ENCODE measurements around the gene ANK3. TPM values are rescaled to one million over a fixed set of nuclear protein-coding genes. Genes with fewer than 3 reads are reported as not detected.

Gene ANK3
- total and polyA plus RNA-seq, 4 donors = 101 to 318 (median 146) TPM

DNA sequence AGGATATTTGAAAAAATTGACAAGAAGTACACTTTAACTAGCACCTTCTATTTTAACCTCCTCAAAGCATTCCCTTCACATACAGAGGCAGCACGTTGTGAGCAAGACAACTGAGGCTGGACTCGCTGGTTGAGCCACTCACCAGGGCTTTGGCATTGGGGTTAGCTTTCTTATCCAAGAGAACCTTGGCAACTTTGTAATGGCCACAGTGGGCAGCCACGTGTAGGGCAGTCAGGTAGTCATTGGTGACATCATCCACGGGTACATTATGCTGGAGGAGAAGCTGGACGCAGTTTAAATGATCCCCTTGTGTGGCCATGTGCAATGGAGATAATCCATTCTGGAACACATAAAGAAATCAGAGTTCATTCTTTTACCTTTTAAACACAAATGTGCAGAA is 181.8 kb downstream of the ANK3 start:
- Histone ChIP-seq H3K36me3 (ENCODE audit: control insufficient read depth, insufficient read depth, low read length) (no peaks in the 10 kb centered on the region), H3K27ac (ENCODE audit: low read depth, low read length) (no peak overlapping the region), H3K27me3 (ENCODE audit: control insufficient read depth, insufficient read depth, low read length) (no peaks in the 10 kb centered on the region), H3K9me3 (ENCODE audit: control insufficient read depth, insufficient read depth, low read length) (no peaks in the 10 kb centered on the region), H3K4me3 (ENCODE audit: low read depth, low read length) (no peak overlapping the region), H3K4me1 (ENCODE audit: control insufficient read depth, insufficient read depth, low read length) (no peaks in the 10 kb centered on the region)
- no peak for DNase-seq (ENCODE audit: low read depth in 4 of 6, low spot score in 6 of 6)
- WGBS (ENCODE audit: insufficient coverage) = 69% methylated on average over 4 of the region's 5 CpGs

DNA sequence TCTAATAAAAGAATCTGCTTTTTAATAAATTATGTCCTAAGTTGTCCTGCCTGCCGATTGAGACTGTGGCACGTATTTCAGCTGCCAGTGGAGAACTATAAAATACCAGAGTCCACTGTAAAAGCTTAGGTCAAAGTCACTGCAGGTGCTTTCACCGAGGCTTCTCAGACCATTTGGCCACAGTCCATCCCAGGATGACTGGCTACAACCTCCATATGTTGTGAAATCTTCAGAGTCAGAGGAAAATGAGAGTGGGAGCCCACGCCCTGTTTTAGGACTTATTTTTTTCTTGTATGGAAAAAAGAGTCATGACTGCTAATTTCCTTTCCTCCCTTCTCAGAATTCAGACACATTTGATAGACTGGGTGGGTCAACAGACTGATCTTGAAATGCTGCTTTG is 182.9 kb downstream of the ANK3 start:
- H3K36me3 ChIP-seq (ENCODE audit: control insufficient read depth, insufficient read depth, low read length) = no peaks in the 10 kb centered on the region
- no peaks in the 10 kb centered on the region for H3K27me3 ChIP-seq (ENCODE audit: control insufficient read depth, insufficient read depth, low read length)
- no peak overlapping the region for H3K4me3 ChIP-seq (ENCODE audit: low read depth, low read length)
- H3K4me1 ChIP-seq (ENCODE audit: control insufficient read depth, insufficient read depth, low read length) = no peaks in the 10 kb centered on the region
- no peak overlapping the region for H3K27ac ChIP-seq (ENCODE audit: low read depth, low read length)
- no peaks in the 10 kb centered on the region for H3K9me3 ChIP-seq (ENCODE audit: control insufficient read depth, insufficient read depth, low read length)
- 72% methylated on average over 3 of the region's 4 CpGs for WGBS (ENCODE audit: insufficient coverage)
- DNase-seq (ENCODE audit: low read depth in 4 of 6, low spot score in 6 of 6) = no peak

DNA sequence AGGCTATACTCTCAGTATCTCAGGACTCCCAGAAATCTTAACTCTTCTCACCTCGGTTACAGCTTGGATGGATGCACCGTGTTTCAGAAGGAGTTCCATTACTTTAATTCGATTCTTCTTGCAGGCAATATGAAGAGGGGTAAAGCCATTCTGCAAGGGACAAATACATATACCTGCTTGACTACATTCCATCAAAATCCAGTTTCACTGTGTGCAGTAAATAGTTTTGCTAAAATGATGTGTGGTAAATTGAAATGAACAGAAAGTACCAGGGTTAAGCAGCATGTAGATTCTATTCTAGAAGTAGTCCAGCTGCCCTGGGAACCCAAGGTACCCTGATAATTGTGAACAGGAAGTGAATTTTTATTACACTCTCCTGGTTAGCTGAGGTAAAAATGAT is 183.9 kb downstream of the ANK3 start:
- H3K9me3 ChIP-seq (ENCODE audit: control insufficient read depth, insufficient read depth, low read length) = no peaks in the 10 kb centered on the region
- H3K27me3 ChIP-seq (ENCODE audit: control insufficient read depth, insufficient read depth, low read length) = no peaks in the 10 kb centered on the region
- no peak overlapping the region for H3K27ac ChIP-seq (ENCODE audit: low read depth, low read length)
- H3K4me1 ChIP-seq (ENCODE audit: control insufficient read depth, insufficient read depth, low read length) = no peaks in the 10 kb centered on the region
- H3K36me3 ChIP-seq (ENCODE audit: control insufficient read depth, insufficient read depth, low read length) = no peaks in the 10 kb centered on the region
- DNase-seq (ENCODE audit: low read depth in 4 of 6, low spot score in 6 of 6) = no peak
- no peak overlapping the region for H3K4me3 ChIP-seq (ENCODE audit: low read depth, low read length)
- no CpG with 5 or more reads among the region's 3 CpGs for WGBS (ENCODE audit: insufficient coverage)

DNA sequence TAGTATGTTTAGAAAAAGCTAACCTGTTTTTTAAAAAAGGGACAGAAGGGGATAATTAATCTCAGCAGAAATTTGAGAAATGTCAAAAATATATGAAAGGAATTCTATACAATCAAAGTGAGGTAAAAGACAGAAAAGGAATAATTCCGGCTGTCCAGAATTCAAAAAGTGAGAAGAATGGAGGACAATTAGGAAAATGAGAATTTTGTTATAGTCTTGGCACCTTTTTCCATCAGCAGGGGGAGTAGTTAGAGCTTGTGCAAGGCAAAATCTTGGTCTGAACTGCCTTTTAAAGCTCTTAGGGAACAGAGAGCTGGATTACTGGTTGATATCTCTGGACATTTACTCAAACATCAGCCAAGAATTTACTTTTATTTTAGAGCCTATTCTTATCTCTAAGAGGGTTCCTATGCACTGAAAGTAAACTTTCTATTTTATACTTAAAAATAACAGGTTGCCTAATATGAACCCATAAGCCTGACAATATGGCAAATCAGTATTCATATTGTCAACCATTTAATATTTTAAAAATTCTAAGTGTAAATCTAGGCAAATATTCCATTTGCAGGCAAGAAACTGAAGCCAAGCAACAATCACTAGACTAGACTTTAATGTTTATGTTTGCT is 185.6 kb downstream of the ANK3 start:
- Histone ChIP-seq H3K4me1 (ENCODE audit: control insufficient read depth, insufficient read depth, low read length) (no peaks in the 10 kb centered on the region), H3K27ac (ENCODE audit: low read depth, low read length) (no peak overlapping the region), H3K4me3 (ENCODE audit: low read depth, low read length) (no peak overlapping the region), H3K36me3 (ENCODE audit: control insufficient read depth, insufficient read depth, low read length) (no peaks in the 10 kb centered on the region), H3K27me3 (ENCODE audit: control insufficient read depth, insufficient read depth, low read length) (no peaks in the 10 kb centered on the region), H3K9me3 (ENCODE audit: control insufficient read depth, insufficient read depth, low read length) (no peaks in the 10 kb centered on the region)
- no CpG with 5 or more reads among the region's 1 CpG for WGBS (ENCODE audit: insufficient coverage)
- DNase-seq (ENCODE audit: low read depth in 4 of 6, low spot score in 6 of 6) = peak in 2 of 6 donors; percentile 69 to 85

DNA sequence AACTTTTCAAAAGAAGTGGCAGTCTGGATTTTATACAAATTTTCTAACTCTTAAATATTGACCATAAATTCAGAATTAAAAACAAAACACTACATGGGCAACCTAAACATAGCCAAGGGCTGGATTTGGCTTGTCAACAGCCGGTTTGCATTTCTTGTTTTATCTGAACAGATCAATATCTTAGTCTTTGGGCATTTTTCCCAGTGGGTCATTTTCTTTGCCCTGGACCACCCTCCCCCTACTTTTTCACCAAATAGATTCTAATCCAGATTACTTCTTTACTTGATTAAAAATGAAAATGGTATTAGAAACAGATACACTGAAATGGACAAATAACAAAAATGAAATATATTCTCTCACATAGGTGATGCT is 189.0 kb downstream of the ANK3 start:
- DNase-seq (ENCODE audit: low read depth in 4 of 6, low spot score in 6 of 6) = no peak
- 100% methylated on average over 1 of the region's 1 CpG for WGBS (ENCODE audit: insufficient coverage)
- no peaks in the 10 kb centered on the region for H3K9me3 ChIP-seq (ENCODE audit: control insufficient read depth, insufficient read depth, low read length)
- H3K4me1 ChIP-seq (ENCODE audit: control insufficient read depth, insufficient read depth, low read length) = no peaks in the 10 kb centered on the region
- no peak overlapping the region for H3K4me3 ChIP-seq (ENCODE audit: low read depth, low read length)
- peaks cover 4% of the 10 kb centered on the region for H3K36me3 ChIP-seq (ENCODE audit: control insufficient read depth, insufficient read depth, low read length)
- no peak overlapping the region for H3K27ac ChIP-seq (ENCODE audit: low read depth, low read length)
- no peaks in the 10 kb centered on the region for H3K27me3 ChIP-seq (ENCODE audit: control insufficient read depth, insufficient read depth, low read length)

DNA sequence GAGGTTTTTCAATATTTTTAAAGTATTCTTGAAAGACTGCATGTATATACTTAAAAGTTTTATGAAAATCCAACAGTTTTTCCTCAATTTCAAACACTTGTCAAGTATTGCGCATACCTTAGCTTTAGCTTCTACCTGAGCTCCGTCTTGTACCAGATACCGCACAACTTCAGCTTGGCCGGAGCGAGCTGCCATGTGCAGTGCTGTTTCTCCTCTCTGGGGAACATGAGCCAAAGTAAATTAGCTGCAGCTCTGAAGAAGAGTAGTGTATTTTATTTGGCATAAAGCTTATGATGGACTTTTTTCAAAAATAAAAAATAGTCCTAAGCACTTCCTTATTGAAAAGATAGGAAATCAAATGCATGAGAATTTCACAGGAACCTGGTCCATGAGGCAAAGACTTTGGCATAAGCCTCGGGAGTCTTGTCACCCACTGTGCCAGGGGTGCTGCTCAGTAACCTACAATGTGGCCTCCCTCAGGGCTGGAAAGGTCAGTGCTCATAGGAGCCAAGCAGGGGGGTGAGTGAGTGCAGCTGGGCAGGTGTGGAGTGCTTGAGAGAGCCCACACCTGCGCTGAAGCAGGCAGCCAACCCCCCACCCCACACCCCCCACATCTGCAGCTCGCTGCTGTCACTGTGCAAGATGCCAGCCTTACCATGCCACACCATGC is 189.5 kb downstream of the ANK3 start:
- Histone ChIP-seq H3K27me3 (ENCODE audit: control insufficient read depth, insufficient read depth, low read length) (no peaks in the 10 kb centered on the region), H3K4me3 (ENCODE audit: low read depth, low read length) (no peak overlapping the region), H3K9me3 (ENCODE audit: control insufficient read depth, insufficient read depth, low read length) (no peaks in the 10 kb centered on the region), H3K27ac (ENCODE audit: low read depth, low read length) (no peak overlapping the region), H3K36me3 (ENCODE audit: control insufficient read depth, insufficient read depth, low read length) (peaks cover 5% of the 10 kb centered on the region), H3K4me1 (ENCODE audit: control insufficient read depth, insufficient read depth, low read length) (no peaks in the 10 kb centered on the region)
- 85% methylated on average over 4 of the region's 8 CpGs for WGBS (ENCODE audit: insufficient coverage)
- DNase-seq (ENCODE audit: low read depth in 4 of 6, low spot score in 6 of 6) = peak in 1 of 6 donors; percentile 43

DNA sequence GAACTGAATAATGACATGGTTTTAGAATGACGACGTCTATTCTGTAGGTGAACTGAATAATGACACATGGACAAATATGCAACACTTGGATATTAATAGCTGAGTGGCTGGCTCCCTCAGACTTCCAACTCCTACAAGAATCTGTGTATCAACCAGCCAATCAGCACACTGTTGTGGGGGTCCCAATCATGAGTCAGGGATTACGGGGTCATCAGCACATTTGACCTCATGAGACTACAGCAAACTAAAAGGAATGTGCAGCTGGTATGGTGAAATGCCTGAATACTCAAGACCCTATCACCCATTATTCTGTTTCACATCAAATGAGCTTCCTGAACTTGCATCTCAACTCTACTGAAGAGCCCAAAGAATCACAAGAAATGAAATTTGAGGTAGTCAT is 192.5 kb downstream of the ANK3 start:
- Histone ChIP-seq H3K4me1 (ENCODE audit: control insufficient read depth, insufficient read depth, low read length) (no peaks in the 10 kb centered on the region), H3K36me3 (ENCODE audit: control insufficient read depth, insufficient read depth, low read length) (peaks cover 8% of the 10 kb centered on the region), H3K9me3 (ENCODE audit: control insufficient read depth, insufficient read depth, low read length) (no peaks in the 10 kb centered on the region), H3K4me3 (ENCODE audit: low read depth, low read length) (no peak overlapping the region), H3K27me3 (ENCODE audit: control insufficient read depth, insufficient read depth, low read length) (no peaks in the 10 kb centered on the region), H3K27ac (ENCODE audit: low read depth, low read length) (no peak overlapping the region)
- no peak for DNase-seq (ENCODE audit: low read depth in 4 of 6, low spot score in 6 of 6)
- no CpG with 5 or more reads among the region's 3 CpGs for WGBS (ENCODE audit: insufficient coverage)

DNA sequence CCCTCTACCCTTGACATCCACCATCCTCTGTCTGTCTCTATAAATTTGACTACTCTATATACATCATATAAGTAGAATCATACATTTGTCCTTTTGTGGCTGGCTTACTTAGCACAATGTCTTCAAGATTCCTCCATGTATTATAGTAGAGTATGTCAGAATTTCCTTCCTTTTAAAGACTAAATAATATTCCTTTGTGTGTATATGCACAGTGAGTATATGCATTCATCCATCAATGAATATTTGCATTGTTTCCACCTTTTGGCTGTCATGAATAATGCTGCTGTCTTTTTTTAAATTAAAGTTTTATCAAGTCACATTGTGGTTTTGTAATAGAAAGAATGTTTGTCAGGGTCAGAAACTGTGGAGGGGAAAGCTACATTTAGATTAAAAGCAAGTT is 195.3 kb downstream of the ANK3 start:
- Histone ChIP-seq H3K27ac (ENCODE audit: low read depth, low read length) (no peak overlapping the region), H3K36me3 (ENCODE audit: control insufficient read depth, insufficient read depth, low read length) (peaks cover 11% of the 10 kb centered on the region), H3K27me3 (ENCODE audit: control insufficient read depth, insufficient read depth, low read length) (no peaks in the 10 kb centered on the region), H3K4me3 (ENCODE audit: low read depth, low read length) (no peak overlapping the region), H3K9me3 (ENCODE audit: control insufficient read depth, insufficient read depth, low read length) (no peaks in the 10 kb centered on the region), H3K4me1 (ENCODE audit: control insufficient read depth, insufficient read depth, low read length) (no peaks in the 10 kb centered on the region)
- DNase-seq (ENCODE audit: low read depth in 4 of 6, low spot score in 6 of 6) = no peak

DNA sequence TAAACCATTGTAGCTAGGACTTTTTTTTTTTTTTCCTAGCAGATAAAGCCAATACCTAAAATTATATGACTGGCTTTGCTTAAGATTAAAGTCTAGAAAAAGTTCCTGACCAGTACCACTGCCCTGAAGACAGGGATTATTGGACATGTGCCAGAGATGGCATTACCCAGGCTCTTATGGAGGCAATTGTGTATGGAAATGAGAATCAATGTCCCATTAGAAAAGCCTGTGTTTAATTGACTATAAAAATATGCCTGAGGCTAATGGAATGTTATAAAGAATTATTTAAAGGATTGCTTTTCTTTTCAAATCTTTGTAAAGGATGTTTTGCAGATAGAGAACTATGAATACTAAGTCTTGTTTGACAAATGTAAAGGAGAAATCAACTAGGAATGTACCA is 196.7 kb downstream of the ANK3 start:
- DNase-seq (ENCODE audit: low read depth in 4 of 6, low spot score in 6 of 6) = peak in 1 of 6 donors; percentile 56
- Histone ChIP-seq H3K4me1 (ENCODE audit: control insufficient read depth, insufficient read depth, low read length) (no peaks in the 10 kb centered on the region), H3K4me3 (ENCODE audit: low read depth, low read length) (no peak overlapping the region), H3K27ac (ENCODE audit: low read depth, low read length) (no peak overlapping the region), H3K36me3 (ENCODE audit: control insufficient read depth, insufficient read depth, low read length) (peaks cover 7% of the 10 kb centered on the region), H3K9me3 (ENCODE audit: control insufficient read depth, insufficient read depth, low read length) (no peaks in the 10 kb centered on the region), H3K27me3 (ENCODE audit: control insufficient read depth, insufficient read depth, low read length) (no peaks in the 10 kb centered on the region)

DNA sequence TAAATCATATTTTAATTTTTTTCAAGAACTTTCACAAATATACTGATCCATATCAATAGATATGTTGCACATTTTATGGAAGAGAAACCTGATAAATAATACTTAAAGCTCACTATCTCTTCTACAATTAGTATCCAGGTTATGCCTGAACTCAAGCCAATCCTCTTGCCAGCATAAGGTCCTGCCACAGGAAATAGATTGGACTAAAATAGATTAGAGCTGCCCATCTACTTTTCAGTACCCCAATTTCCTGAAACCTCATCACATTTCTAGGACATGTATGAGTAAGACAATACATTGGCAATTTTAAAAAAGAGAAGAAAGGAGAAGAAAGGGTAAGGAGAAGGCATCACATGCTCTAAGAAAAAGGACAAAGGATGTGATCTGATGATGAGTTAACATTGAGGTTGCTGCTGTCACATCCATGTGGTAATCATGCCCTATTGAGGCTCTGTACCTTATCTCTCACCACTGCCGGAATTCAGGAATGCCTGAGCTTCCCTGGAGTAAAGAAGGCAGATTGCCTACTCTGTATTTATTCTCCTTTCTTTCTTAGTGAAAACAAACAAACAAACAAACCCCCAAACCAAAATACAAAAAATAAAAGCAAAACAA is 199.7 kb downstream of the ANK3 start:
- WGBS (ENCODE audit: insufficient coverage) = no CpG with 5 or more reads among the region's 1 CpG
- H3K4me3 ChIP-seq (ENCODE audit: low read depth, low read length) = no peak overlapping the region
- no peaks in the 10 kb centered on the region for H3K4me1 ChIP-seq (ENCODE audit: control insufficient read depth, insufficient read depth, low read length)
- no peaks in the 10 kb centered on the region for H3K9me3 ChIP-seq (ENCODE audit: control insufficient read depth, insufficient read depth, low read length)
- H3K27me3 ChIP-seq (ENCODE audit: control insufficient read depth, insufficient read depth, low read length) = no peaks in the 10 kb centered on the region
- H3K36me3 ChIP-seq (ENCODE audit: control insufficient read depth, insufficient read depth, low read length) = peaks cover 4% of the 10 kb centered on the region
- no peak overlapping the region for H3K27ac ChIP-seq (ENCODE audit: low read depth, low read length)
- no peak for DNase-seq (ENCODE audit: low read depth in 4 of 6, low spot score in 6 of 6)
